DMS153 treated with DMSO at 0.1 percent for 48 hours (cell line): ENCODE data around the gene RNASEL.

Experiments used
- DNase-seq: peaks from one replicate; lab custom pipeline; 2025; ENCODE audit not compliant: unreplicated experiment; lab: John Stamatoyannopoulos, UW

Gene RNASEL

GRCh38 chr1:182601913-182602312, 12.9 kb upstream of the RNASEL start:
- no peak for DNase-seq

GRCh38 chr1:182601416-182601786, 12.3 kb upstream of the RNASEL start:
- peak; percentile 96 for DNase-seq

- no peak for DNase-seq
Measured at GRCh38 chr1:182600745-182601415, 11.8 kb upstream of the RNASEL start.

GRCh38 chr1:182600036-182600713, 11.1 kb upstream of the RNASEL start:
- DNase-seq, result no peak

- no peak for DNase-seq
Measured at GRCh38 chr1:182599339-182599738, 10.3 kb upstream of the RNASEL start.

- DNase-seq, result no peak
Measured at GRCh38 chr1:182598296-182598695, 9.2 kb upstream of the RNASEL start.

GRCh38 chr1:182596934-182597333, 7.9 kb upstream of the RNASEL start:
- no peak for DNase-seq

- peak; percentile 74 for DNase-seq
Measured at GRCh38 chr1:182595641-182596240, 6.7 kb upstream of the RNASEL start.

- no peak for DNase-seq
Measured at GRCh38 chr1:182589931-182590330, 875 bp upstream of the RNASEL start.

- DNase-seq, result no peak
Measured at GRCh38 chr1:182589520-182589919, 464 bp upstream of the RNASEL start.

- DNase-seq, result no peak
Measured at GRCh38 chr1:182587666-182588499, 1.2 kb downstream of the RNASEL start.

- DNase-seq, result no peak
Measured at GRCh38 chr1:182587093-182587492, 2.0 kb downstream of the RNASEL start.

GRCh38 chr1:182586380-182586779, 2.7 kb downstream of the RNASEL start:
- DNase-seq, result no peak

- DNase-seq, result no peak
Measured at GRCh38 chr1:182584746-182585145, 4.3 kb downstream of the RNASEL start.

GRCh38 chr1:182580736-182581135, 8.3 kb downstream of the RNASEL start:
- DNase-seq, result no peak

GRCh38 chr1:182575540-182576149, 13.4 kb downstream of the RNASEL start:
- DNase-seq, result no peak

GRCh38 chr1:182574156-182574555, 14.9 kb downstream of the RNASEL start:
- DNase-seq, result no peak

- DNase-seq, result no peak
Measured at GRCh38 chr1:182570611-182570970, 18.5 kb downstream of the RNASEL start.

GRCh38 chr1:182569939-182570610, 19.0 kb downstream of the RNASEL start:
- no peak for DNase-seq

GRCh38 chr1:182568647-182569284, 20.3 kb downstream of the RNASEL start:
- no peak for DNase-seq
